ENCODE results near the gene LGR5.

The LGR5 gene

DNA sequence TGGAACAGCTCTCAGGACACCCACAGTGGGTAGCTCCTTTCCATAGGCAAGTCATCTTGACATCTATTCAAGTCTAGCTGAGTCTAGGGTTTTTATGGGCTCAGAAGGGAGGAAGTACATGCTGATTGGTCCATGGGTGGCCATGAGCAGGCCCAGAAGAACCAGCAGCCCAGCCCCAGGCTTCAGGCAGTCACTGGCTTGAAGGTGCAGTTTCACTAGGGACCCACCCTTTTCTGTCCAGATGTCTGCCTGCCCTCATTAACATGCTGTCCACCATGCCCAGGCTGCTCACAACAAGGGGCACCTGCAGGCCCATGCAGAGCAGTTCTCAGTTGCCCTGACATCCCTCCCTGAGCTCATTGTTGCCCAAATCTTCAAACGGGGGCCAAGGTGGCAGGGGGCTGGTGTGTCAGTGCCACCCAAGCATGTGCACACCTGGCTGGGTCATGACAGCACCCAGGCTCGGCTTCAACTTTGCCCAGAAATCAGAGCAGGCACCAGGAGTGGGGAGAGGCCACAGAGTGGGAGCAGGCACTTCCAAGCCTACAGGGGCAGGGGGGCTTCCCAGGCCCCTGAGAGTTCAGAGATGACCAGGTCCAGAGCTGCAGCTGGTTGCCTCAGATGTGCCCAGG lies 18.7 kb upstream of the LGR5 start:
- Histone ChIP-seq H3K27me3 (ENCODE audit: low read length) (no peaks in the 10 kb centered on the region), H3K9me2 (replicated peaks; ENCODE audit: insufficient read depth, low read length) (no peaks in the 10 kb centered on the region), H4K20me1 (ENCODE audit: low read depth, low read length) (no peaks in the 10 kb centered on the region), H3F3A (ENCODE audit: insufficient read depth) (no peaks in the 10 kb centered on the region), H3K79me2 (ENCODE audit: insufficient read depth, low read length) (no peaks in the 10 kb centered on the region), H2AFZ (ENCODE audit: low read depth, low read length, severe bottlenecking) (no peak overlapping the region), H3K9me3 (ENCODE audit: insufficient read depth, low read length) (peaks cover 15% of the 10 kb centered on the region; the same call in 1 of the 2 replicates), H3K4me2 (ENCODE audit: low read depth, low read length, poor library complexity, severe bottlenecking) (no peak overlapping the region), H3K4me3 (ENCODE audit: insufficient read depth, low read length, poor library complexity, severe bottlenecking) (no peak overlapping the region), H3K9ac (ENCODE audit: low read length) (no peak overlapping the region), H3K27ac (ENCODE audit: low read depth, low read length) (no peak overlapping the region), H3K36me3 (ENCODE audit: low read length) (no peaks in the 10 kb centered on the region)
- TF ChIP-seq, protein P1, sequence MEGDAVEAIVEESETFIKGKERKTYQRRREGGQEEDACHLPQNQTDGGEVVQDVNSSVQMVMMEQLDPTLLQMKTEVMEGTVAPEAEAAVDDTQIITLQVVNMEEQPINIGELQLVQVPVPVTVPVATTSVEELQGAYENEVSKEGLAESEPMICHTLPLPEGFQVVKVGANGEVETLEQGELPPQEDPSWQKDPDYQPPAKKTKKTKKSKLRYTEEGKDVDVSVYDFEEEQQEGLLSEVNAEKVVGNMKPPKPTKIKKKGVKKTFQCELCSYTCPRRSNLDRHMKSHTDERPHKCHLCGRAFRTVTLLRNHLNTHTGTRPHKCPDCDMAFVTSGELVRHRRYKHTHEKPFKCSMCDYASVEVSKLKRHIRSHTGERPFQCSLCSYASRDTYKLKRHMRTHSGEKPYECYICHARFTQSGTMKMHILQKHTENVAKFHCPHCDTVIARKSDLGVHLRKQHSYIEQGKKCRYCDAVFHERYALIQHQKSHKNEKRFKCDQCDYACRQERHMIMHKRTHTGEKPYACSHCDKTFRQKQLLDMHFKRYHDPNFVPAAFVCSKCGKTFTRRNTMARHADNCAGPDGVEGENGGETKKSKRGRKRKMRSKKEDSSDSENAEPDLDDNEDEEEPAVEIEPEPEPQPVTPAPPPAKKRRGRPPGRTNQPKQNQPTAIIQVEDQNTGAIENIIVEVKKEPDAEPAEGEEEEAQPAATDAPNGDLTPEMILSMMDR (IDR thresholded peaks at IDR 0.05; ENCODE audit: insufficient read depth, low read length, poor library complexity, severe bottlenecking): no peak
- no peak for TF ChIP-seq EZH2phosphoT487 (conservative IDR thresholded peaks at IDR 0.05; ENCODE audit: low read length)

DNA sequence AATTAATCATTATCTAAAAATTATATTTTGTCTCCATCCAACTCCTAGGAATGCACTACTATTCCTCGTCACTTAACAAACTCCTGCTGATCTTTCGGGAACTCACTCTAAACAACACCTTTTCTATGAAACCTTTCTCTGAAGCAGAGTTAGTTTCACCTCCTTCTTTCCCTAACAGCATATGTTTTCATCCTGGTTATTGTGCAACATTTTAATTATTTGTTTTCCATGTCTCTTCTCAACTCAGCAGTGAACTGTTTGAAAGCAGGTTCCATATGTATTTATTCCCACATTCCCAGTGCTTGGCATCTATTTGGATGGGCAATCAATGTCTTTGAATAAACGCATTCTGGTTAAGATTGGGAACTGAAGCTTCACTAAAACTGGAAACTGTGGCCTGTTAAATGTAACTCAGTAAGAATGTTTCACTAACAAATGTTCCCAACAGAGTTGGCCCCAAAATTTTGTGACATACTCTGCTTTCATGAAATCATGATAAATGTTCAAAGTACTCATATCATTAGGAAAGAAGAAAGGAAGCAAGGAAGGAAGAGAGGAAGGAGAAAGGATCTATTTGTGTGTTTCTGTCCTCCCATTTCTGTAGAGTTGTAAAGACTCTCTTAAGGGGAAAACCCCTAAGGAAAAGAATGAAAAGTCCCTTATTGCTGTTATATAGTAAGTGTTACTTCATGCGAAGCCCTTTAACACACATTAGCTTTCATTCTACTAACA lies 13.9 kb upstream of the LGR5 start:
- H3K9ac ChIP-seq (ENCODE audit: low read length): no peak overlapping the region
- TF ChIP-seq, protein P1 (IDR thresholded peaks at IDR 0.05; ENCODE audit: insufficient read depth, low read length, poor library complexity, severe bottlenecking): no peak
- no peak for TF ChIP-seq EZH2phosphoT487 (conservative IDR thresholded peaks at IDR 0.05; ENCODE audit: low read length)

GRCh38 chr12:71426300-71427047 lies 13.1 kb upstream of the LGR5 start:
- TF ChIP-seq, protein P1 (IDR thresholded peaks at IDR 0.05; ENCODE audit: insufficient read depth, low read length, poor library complexity, severe bottlenecking): no peak
- TF ChIP-seq EZH2phosphoT487 (conservative IDR thresholded peaks at IDR 0.05; ENCODE audit: low read length): no peak

More for the DNA sequence above, 13.9 kb upstream of the LGR5 start:
- Histone ChIP-seq H3K79me2 (ENCODE audit: insufficient read depth, low read length) (no peaks in the 10 kb centered on the region), H3K9me2 (replicated peaks; ENCODE audit: insufficient read depth, low read length) (no peaks in the 10 kb centered on the region), H3F3A (ENCODE audit: insufficient read depth) (no peaks in the 10 kb centered on the region), H3K27ac (ENCODE audit: low read depth, low read length) (no peak overlapping the region), H3K4me3 (ENCODE audit: insufficient read depth, low read length, poor library complexity, severe bottlenecking) (no peak overlapping the region), H3K36me3 (ENCODE audit: low read length) (no peaks in the 10 kb centered on the region), H4K20me1 (ENCODE audit: low read depth, low read length) (no peaks in the 10 kb centered on the region), H3K4me2 (ENCODE audit: low read depth, low read length, poor library complexity, severe bottlenecking) (no peak overlapping the region), H3K9me3 (ENCODE audit: insufficient read depth, low read length) (peaks cover 10% of the 10 kb centered on the region; the same call in 1 of the 2 replicates), H2AFZ (ENCODE audit: low read depth, low read length, severe bottlenecking) (no peak overlapping the region), H3K27me3 (ENCODE audit: low read length) (no peaks in the 10 kb centered on the region)

More at GRCh38 chr12:71426300-71427047, 13.1 kb upstream of the LGR5 start:
- Histone ChIP-seq H3K36me3 (ENCODE audit: low read length) (no peaks in the 10 kb centered on the region), H3K27ac (ENCODE audit: low read depth, low read length) (no peak overlapping the region), H3K4me3 (ENCODE audit: insufficient read depth, low read length, poor library complexity, severe bottlenecking) (no peak overlapping the region), H4K20me1 (ENCODE audit: low read depth, low read length) (no peaks in the 10 kb centered on the region), H3F3A (ENCODE audit: insufficient read depth) (no peaks in the 10 kb centered on the region), H3K9ac (ENCODE audit: low read length) (no peak overlapping the region), H3K9me2 (replicated peaks; ENCODE audit: insufficient read depth, low read length) (no peaks in the 10 kb centered on the region), H3K79me2 (ENCODE audit: insufficient read depth, low read length) (no peaks in the 10 kb centered on the region), H3K9me3 (ENCODE audit: insufficient read depth, low read length) (0 out of 2 replicates have a peak, but pooled peaks cover 3% of the 10 kb centered on the region), H3K27me3 (ENCODE audit: low read length) (no peaks in the 10 kb centered on the region), H3K4me2 (ENCODE audit: low read depth, low read length, poor library complexity, severe bottlenecking) (no peak overlapping the region), H2AFZ (ENCODE audit: low read depth, low read length, severe bottlenecking) (no peak overlapping the region)

Data from SU-DHL-6 (cell line).